Endothelial cell of umbilical vein (primary cell): ENCODE data around the gene UMPS. TPM values are rescaled to one million over a fixed set of nuclear protein-coding genes. Genes with fewer than 3 reads are reported as not detected.
"Not testable (repeated sequence)": the region's sequence is repeated elsewhere in the genome, so short reads cannot be mapped to it uniquely, and the experiment has no call there.

Experiments
- BruUV-seq: library from RNA; stranded (reverse); fragments of 400-500 nt; replicated peaks from 2 replicates; lab custom pipeline; 2021; lab: Mats Ljungman, UMichigan
- CTCF ChIA-PET: fragments of 300-600, 350-600 bp; sonication (Branson Sonifier 250); formaldehyde crosslinking; loops from one replicate; lab custom pipeline; 2021; ENCODE audit warnings: antibody characterized with exemption, inconsistent platforms; lab: Charles Lee
- POLR2A ChIA-PET: fragments of 300-600, 350-600 bp; sonication (Branson Sonifier 250); formaldehyde crosslinking; loops from one replicate; lab custom pipeline; 2021; ENCODE audit warnings: antibody characterized with exemption, inconsistent platforms; lab: Charles Lee
- DNase-seq: peaks from one replicate; pipeline ENCODE4 v3.0.0-alpha.2; 2011; ENCODE audit warnings: low read depth, low spot score
- FAIRE-seq: peaks from 2 replicates; lab custom pipeline; 2011; peaks lifted over from hg19 to GRCh38; lab: Jason Lieb, UNC
- H2AFZ ChIP-seq: 2 replicates; pipeline ENCODE4 v1.6.0; 2012; ENCODE audit warnings: low read depth, low read length, control low read depth, inconsistent platforms
- H3K27ac ChIP-seq: 2 replicates; pipeline ENCODE4 v1.5.1; 2011; ENCODE audit warnings: low read depth, mild to moderate bottlenecking, control low read depth, low read length, moderate library complexity; ENCODE audit not compliant: insufficient read depth
- H3K27me3 ChIP-seq, 2 experiments: 2 replicates each; pipeline versions ENCODE4 v1.6.0 to v1.6.1; 2011; ENCODE audit warnings: low read length in 2 of 2, mixed read lengths in 1 of 2; ENCODE audit not compliant: control insufficient read depth in 2 of 2, insufficient read depth in 2 of 2
- H3K36me3 ChIP-seq, 2 experiments: 2 replicates in 1 of 2; 3 replicates in 1 of 2; pipeline ENCODE4 v1.5.1; 2011; ENCODE audit warnings: low read length in 2 of 2, mild to moderate bottlenecking in 1 of 2, moderate library complexity in 1 of 2; ENCODE audit not compliant: control insufficient read depth in 2 of 2, insufficient read depth in 2 of 2; ENCODE audit errors: extremely low read depth in 1 of 2
- H3K4me1 ChIP-seq: 3 replicates; pipeline ENCODE4 v1.5.1; 2011; ENCODE audit warnings: mild to moderate bottlenecking, low read length; ENCODE audit not compliant: control insufficient read depth, insufficient read depth; ENCODE audit errors: extremely low read depth
- H3K4me2 ChIP-seq: 2 replicates; pipeline ENCODE4 v1.6.1; 2011; ENCODE audit warnings: low read length, control low read depth, mixed read lengths; ENCODE audit not compliant: insufficient read depth
- H3K4me3 ChIP-seq, 3 experiments: fragments of 200-600 bp in 1 of 3; sonication (generic), shearing (Covaris generic) in 1 of 3; replicated peaks in 1 of 3; 2 replicates each; pipeline ENCODE4 v1.5.1; 2011 to 2016; ENCODE audit warnings: control low read depth in 3 of 3, low read length in 3 of 3, mild to moderate bottlenecking in 2 of 3, inconsistent platforms in 1 of 3, low read depth in 1 of 3, moderate library complexity in 1 of 3; ENCODE audit not compliant: insufficient read depth in 1 of 3
- H3K79me2 ChIP-seq: 2 replicates; pipeline ENCODE4 v1.6.0; 2012; ENCODE audit warnings: low read length, inconsistent platforms; ENCODE audit not compliant: control insufficient read depth, insufficient read depth
- H3K9ac ChIP-seq: replicated peaks from 2 replicates; pipeline ENCODE3; 2011; ENCODE audit warnings: low read length, control low read depth; ENCODE audit not compliant: insufficient read depth; ENCODE audit errors: extremely low read depth
- H3K9me1 ChIP-seq: replicated peaks from 3 replicates; pipeline ENCODE4 v1.6.0; 2011; ENCODE audit warnings: mild to moderate bottlenecking, low read length; ENCODE audit not compliant: control insufficient read depth, insufficient read depth; ENCODE audit errors: extremely low read depth
- H3K9me3 ChIP-seq: replicated peaks from 2 replicates; pipeline ENCODE4 v1.5.1; 2012; ENCODE audit warnings: low read length, inconsistent platforms; ENCODE audit not compliant: control insufficient read depth, insufficient read depth
- H4K20me1 ChIP-seq: replicated peaks from 2 replicates; pipeline ENCODE3; 2011; ENCODE audit warnings: mild to moderate bottlenecking, low read length; ENCODE audit not compliant: control insufficient read depth, insufficient read depth; ENCODE audit errors: extremely low read depth
- EZH2 ChIP-seq: IDR thresholded peaks from 2 replicates; pipeline ENCODE4 v1.6.1; 2012; ENCODE audit warnings: borderline replicate concordance, low read depth, mild to moderate bottlenecking, moderate library complexity, low read length, inconsistent platforms; ENCODE audit not compliant: severe bottlenecking
- FOS ChIP-seq: IDR thresholded peaks from 2 replicates; pipeline ENCODE4 v1.6.1; 2011; ENCODE audit warnings: mild to moderate bottlenecking, low read length, moderate library complexity, borderline replicate concordance; ENCODE audit not compliant: insufficient read depth
- JUN ChIP-seq: IDR thresholded peaks from 2 replicates; pipeline ENCODE4 v1.6.1; 2011; ENCODE audit warnings: borderline replicate concordance, low read depth; ENCODE audit not compliant: insufficient read length, insufficient read depth
- MYC ChIP-seq: IDR thresholded peaks from one replicate; pipeline ENCODE4 v1.6.1; 2011; ENCODE audit warnings: mild to moderate bottlenecking, low read depth, low read length
- POLR2AphosphoS5 ChIP-seq: IDR thresholded peaks from 2 replicates; pipeline ENCODE4 v1.6.1; 2012; ENCODE audit warnings: low read depth, mild to moderate bottlenecking, control low read depth, low read length, moderate library complexity; ENCODE audit not compliant: insufficient read depth
- dilution Hi-C: fragments of 300-500 bp; cut with MboI; formaldehyde crosslinking; loops from one replicate; pipeline ENCODE4 v1.15.0; 2019; ENCODE audit warnings: low sequenced_read_pairs; ENCODE audit not compliant: extremely low pct_ligation_motif_present
- intact Hi-C: fragments of 100-400 bp; cut with micrococcal nuclease; formaldehyde crosslinking; loops from one replicate; pipeline ENCODE4 v1.10.0; 2022
- polyA plus RNA-seq, 4 experiments: library from polyadenylated mRNA; depleted of rRNA in 3 of 4; stranded (reverse) in 3 of 4; unstranded in 1 of 4; fragments of >200 nt; gene quantifications; 2 replicates each; pipeline versions ENCODE4 v1.2.1 to v1.2.3, GENCODE V29; 2011 to 2012; ENCODE audit warnings: missing spikeins in 1 of 4
- total RNA-seq: library from RNA; stranded (reverse); gene quantifications from 2 replicates; pipeline ENCODE4 v1.2.3, GENCODE V29; 2021
- TF ChIP-seq, protein P1 (sequence below), 2 donors: IDR thresholded peaks; 1 replicate in 1 of 2; 2 replicates in 1 of 2; pipeline ENCODE4 v1.5.1; 2011; ENCODE audit warnings: low read length in 2 of 2, mild to moderate bottlenecking in 2 of 2, moderate library complexity in 2 of 2, control low read depth in 1 of 2, inconsistent platforms in 1 of 2, low read depth in 1 of 2; ENCODE audit not compliant: insufficient read depth in 1 of 2; ENCODE audit errors: extremely low read depth in 1 of 2
- TF ChIP-seq, protein P2 (sequence below): IDR thresholded peaks from 2 replicates; pipeline ENCODE4 v1.6.1; 2011; ENCODE audit not compliant: insufficient read depth, insufficient read length

Gene UMPS
- total and polyA plus RNA-seq, 2 donors (not counting 3 experiments of a cell fraction or from before 2014, with no cell fraction given) = 38.6 to 50.2 TPM

DNA sequence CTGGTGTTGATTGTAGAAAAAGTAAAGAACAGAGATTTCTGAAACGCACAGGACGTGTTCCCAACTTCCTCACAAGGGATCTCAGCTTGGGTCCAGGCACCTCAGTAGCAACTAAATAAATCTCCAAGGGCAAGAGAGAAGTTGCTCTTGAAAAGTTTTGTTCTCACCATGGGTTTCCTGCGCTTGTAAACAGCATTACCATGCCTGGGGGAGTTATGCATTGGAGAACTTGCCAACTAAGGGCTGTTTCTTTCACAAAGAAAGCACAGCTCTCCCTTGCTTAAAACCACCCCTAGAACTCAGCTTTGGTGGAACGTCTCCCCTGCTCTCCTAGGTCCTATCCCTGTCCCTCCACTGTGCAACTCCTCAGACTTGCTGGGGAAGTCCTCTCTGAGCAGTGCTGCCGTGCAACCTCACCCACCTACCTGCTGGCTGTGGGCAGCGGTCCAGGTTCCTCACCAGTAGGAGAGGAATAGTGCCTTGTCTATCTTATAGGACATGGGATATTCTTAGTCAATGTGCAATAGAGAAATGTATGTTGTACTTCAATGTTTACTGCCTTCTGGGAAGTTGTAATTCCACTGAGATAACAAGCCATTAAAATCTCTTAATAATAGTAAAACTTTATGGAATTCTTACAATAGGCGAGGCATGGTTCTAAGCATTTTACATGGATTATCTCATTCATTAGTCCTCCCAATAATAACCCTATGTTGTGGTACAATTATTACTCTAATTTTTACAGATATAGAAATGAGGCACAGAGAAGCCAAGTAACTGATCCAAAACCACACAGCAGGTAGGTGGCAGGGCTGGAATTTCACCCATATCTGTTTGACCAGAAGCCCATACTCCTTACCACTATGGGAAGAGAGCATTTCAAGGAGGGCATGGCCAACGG is 51.5 kb downstream of the UMPS start:
- no peak overlapping the region for H2AFZ ChIP-seq
- intact Hi-C loops (no loop called here), dilution Hi-C loops (no loop called here)
- ChIA-PET POLR2A (no interaction called here), CTCF (interaction anchor here (1.0 to 2.5 kb wide), 2 partner anchors 10 to 21 kb away, joined by 3 to 16 read pairs; no protein-coding TSS in a partner anchor)
- H3K4me2 ChIP-seq = no peak overlapping the region
- DNase-seq (no peak), FAIRE-seq (no peak)
- H3K9ac ChIP-seq = no peak overlapping the region
- H3K9me3 ChIP-seq = no peaks in the 10 kb centered on the region
- TF ChIP-seq, protein P1, sequence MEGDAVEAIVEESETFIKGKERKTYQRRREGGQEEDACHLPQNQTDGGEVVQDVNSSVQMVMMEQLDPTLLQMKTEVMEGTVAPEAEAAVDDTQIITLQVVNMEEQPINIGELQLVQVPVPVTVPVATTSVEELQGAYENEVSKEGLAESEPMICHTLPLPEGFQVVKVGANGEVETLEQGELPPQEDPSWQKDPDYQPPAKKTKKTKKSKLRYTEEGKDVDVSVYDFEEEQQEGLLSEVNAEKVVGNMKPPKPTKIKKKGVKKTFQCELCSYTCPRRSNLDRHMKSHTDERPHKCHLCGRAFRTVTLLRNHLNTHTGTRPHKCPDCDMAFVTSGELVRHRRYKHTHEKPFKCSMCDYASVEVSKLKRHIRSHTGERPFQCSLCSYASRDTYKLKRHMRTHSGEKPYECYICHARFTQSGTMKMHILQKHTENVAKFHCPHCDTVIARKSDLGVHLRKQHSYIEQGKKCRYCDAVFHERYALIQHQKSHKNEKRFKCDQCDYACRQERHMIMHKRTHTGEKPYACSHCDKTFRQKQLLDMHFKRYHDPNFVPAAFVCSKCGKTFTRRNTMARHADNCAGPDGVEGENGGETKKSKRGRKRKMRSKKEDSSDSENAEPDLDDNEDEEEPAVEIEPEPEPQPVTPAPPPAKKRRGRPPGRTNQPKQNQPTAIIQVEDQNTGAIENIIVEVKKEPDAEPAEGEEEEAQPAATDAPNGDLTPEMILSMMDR (IDR thresholded peaks at IDR 0.05; ENCODE audit: extremely low read depth in 1 of 2, insufficient read depth in 1 of 2, low read depth in 1 of 2, low read length in 2 of 2) = no peak
- TF ChIP-seq MYC (no peak), FOS (no peak), POLR2AphosphoS5 (no peak), JUN (no peak), EZH2 (no peak)
- TF ChIP-seq, protein P2, sequence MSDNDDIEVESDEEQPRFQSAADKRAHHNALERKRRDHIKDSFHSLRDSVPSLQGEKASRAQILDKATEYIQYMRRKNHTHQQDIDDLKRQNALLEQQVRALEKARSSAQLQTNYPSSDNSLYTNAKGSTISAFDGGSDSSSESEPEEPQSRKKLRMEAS = no peak
- no peaks in the 10 kb centered on the region for H4K20me1 ChIP-seq
- no peaks in the 10 kb centered on the region for H3K36me3 ChIP-seq
- H3K27ac ChIP-seq = no peak overlapping the region
- H3K79me2 ChIP-seq = no peaks in the 10 kb centered on the region
- H3K4me3 ChIP-seq = no peak overlapping the region
- no peaks in the 10 kb centered on the region for H3K9me1 ChIP-seq
- H3K4me1 ChIP-seq = peaks cover 14% of the 10 kb centered on the region
- BruUV-seq = no TSS peak
- H3K27me3 ChIP-seq = no peaks in the 10 kb centered on the region

DNA sequence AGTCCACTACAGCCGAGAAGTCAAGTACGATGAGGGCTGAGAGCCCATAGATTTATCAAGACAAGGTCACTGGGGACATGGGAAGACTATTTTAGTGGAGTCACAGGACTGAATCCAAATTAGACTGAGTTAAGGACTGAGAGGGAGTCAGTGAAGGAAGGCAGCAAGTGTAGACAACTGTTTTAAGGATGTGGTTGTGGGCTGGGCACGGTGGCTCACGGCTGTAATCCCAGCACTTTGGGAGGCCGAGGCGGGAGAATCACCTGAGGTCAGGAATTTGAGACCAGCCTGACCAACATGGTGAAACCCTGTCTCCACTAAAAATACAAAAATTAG is 52.1 kb downstream of the UMPS start:
- H3K4me2 ChIP-seq, intact Hi-C loops, H3K27ac ChIP-seq, BruUV-seq, FAIRE-seq, H3K36me3 ChIP-seq, H3K9ac ChIP-seq, dilution Hi-C loops, POLR2A ChIA-PET, H3K27me3 ChIP-seq, H3K9me1 ChIP-seq, H3K79me2 ChIP-seq, H3K4me3 ChIP-seq, H2AFZ ChIP-seq, DNase-seq, H4K20me1 ChIP-seq, H3K9me3 ChIP-seq: not testable (repeated sequence)
- peaks cover 18% of the 10 kb centered on the region for H3K4me1 ChIP-seq
- CTCF ChIA-PET = interaction anchor here (1.0 to 6.9 kb wide), 3 partner anchors 11 to 122 kb away, joined by 3 to 289 read pairs (median 16); no protein-coding TSS in a partner anchor
